SH-SY5Y (cell line): ENCODE measurements around the gene HSPA12B.

Experiments
- GATA2 ChIP-seq: IDR thresholded peaks from 2 replicates; pipeline ENCODE4 v1.6.1; 2011; ENCODE audit warnings: mild to moderate bottlenecking, low read depth, low read length
- GATA3 ChIP-seq: IDR thresholded peaks from 2 replicates; pipeline ENCODE4 v1.6.1; 2011; ENCODE audit warnings: low read depth, mild to moderate bottlenecking, low read length, moderate library complexity

- TF ChIP-seq GATA2 (no peak), GATA3 (no peak)
Observed at GRCh38 chr20:3798908-3799248, 66.4 kb downstream of the HSPA12B start.
